Measurements from ENCODE around the gene POMT2.

- no peak for TF ChIP-seq TCF4 (CRISPR knock-in tag; IDR thresholded peaks at IDR 0.05; ENCODE audit: borderline replicate concordance)
- no peak for TF ChIP-seq ZFP30 (CRISPR knock-in tag; IDR thresholded peaks at IDR 0.05)
- no peak for TF ChIP-seq ARNTL (CRISPR knock-in tag; IDR thresholded peaks at IDR 0.05; ENCODE audit: borderline replicate concordance, low read depth)
- TF ChIP-seq PPARA (CRISPR knock-in tag; IDR thresholded peaks at IDR 0.05; ENCODE audit: borderline replicate concordance) = no peak
- no peak for TF ChIP-seq RARB (CRISPR knock-in tag; IDR thresholded peaks at IDR 0.05)
- TF ChIP-seq GLIS3 (CRISPR knock-in tag; IDR thresholded peaks at IDR 0.05) = no peak
- TF ChIP-seq, protein P1, sequence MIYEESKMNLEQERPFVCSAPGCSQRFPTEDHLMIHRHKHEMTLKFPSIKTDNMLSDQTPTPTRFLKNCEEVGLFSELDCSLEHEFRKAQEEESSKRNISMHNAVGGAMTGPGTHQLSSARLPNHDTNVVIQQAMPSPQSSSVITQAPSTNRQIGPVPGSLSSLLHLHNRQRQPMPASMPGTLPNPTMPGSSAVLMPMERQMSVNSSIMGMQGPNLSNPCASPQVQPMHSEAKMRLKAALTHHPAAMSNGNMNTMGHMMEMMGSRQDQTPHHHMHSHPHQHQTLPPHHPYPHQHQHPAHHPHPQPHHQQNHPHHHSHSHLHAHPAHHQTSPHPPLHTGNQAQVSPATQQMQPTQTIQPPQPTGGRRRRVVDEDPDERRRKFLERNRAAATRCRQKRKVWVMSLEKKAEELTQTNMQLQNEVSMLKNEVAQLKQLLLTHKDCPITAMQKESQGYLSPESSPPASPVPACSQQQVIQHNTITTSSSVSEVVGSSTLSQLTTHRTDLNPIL (CRISPR knock-in tag; IDR thresholded peaks at IDR 0.05; ENCODE audit: low read depth) = no peak
- no peak for TF ChIP-seq ZNF565 (CRISPR knock-in tag; conservative IDR thresholded peaks at IDR 0.05; ENCODE audit: low read depth)
- no peak for TF ChIP-seq ISL1 (CRISPR knock-in tag; IDR thresholded peaks at IDR 0.05)
- TF ChIP-seq CSDC2 (CRISPR knock-in tag; IDR thresholded peaks at IDR 0.05) = no peak
Observed at GRCh38 chr14:77318006-77318553, 2.6 kb downstream of the POMT2 start.

Measured in SK-N-SH treated with all-trans-retinoic acid at 6 μM for 48 hours (cell line).